ENCODE results near the gene LRRFIP1. TPM values are rescaled to one million over a fixed set of nuclear protein-coding genes. Genes with fewer than 3 reads are reported as not detected.

Gene LRRFIP1
- total and polyA plus RNA-seq, 8 donors, result 18.4 to 55.0 (median 31.7) TPM

- TF ChIP-seq CTCF (IDR thresholded peaks at IDR 0.05), result no peak
- DNase-seq (peak in 1 of 6 donors; percentile 28), ATAC-seq (peak in 3 of 4 donors; percentile 30 to 58 (median 49)), FAIRE-seq (no peak)
- H3K27ac ChIP-seq, result peak overlapping the region in 1 of 4 donors; percentile 16
- peak overlapping the region; percentile 40 to 79 (median 65) for H3K4me3 ChIP-seq
- 29% methylated on average over 14 of the region's 14 CpGs for WGBS, 2 donors
- intact Hi-C loops (cut with DNase I), result no loop called here
- peaks cover 0 to 7% (median 3%) of the 10 kb centered on the region in 3 donors for H3K4me1 ChIP-seq
- no peaks in the 10 kb centered on the region for H3K9me3 ChIP-seq
- H3K36me3 ChIP-seq, result no peaks in the 10 kb centered on the region
- H3K27me3 ChIP-seq, result no peaks in the 10 kb centered on the region
Observed at GRCh38 chr2:237628247-237629187, 1.1 kb downstream of the LRRFIP1 start.

GRCh38 chr2:237629188-237629534 lies 1.8 kb downstream of the LRRFIP1 start:
- intact Hi-C loops (cut with DNase I), result no loop called here
- 41 to 48% methylated on average over 1 of the region's 1 CpG for WGBS, 2 donors
- FAIRE-seq (no peak), DNase-seq (no peak), ATAC-seq (peak in 1 of 4 donors; percentile 12)
- H3K27ac ChIP-seq, result peak overlapping the region in 1 of 4 donors; percentile 16
- no peaks in the 10 kb centered on the region for H3K36me3 ChIP-seq
- TF ChIP-seq CTCF (IDR thresholded peaks at IDR 0.05), result no peak
- no peaks in the 10 kb centered on the region for H3K27me3 ChIP-seq
- H3K4me3 ChIP-seq, result no peak overlapping the region
- peaks cover 0 to 7% (median 3%) of the 10 kb centered on the region in 3 donors for H3K4me1 ChIP-seq
- H3K9me3 ChIP-seq, result no peaks in the 10 kb centered on the region

- TF ChIP-seq CTCF (IDR thresholded peaks at IDR 0.05), result no peak
- Histone ChIP-seq H3K27ac (no peak overlapping the region), H3K9me3 (no peaks in the 10 kb centered on the region), H3K4me3 (no peak overlapping the region), H3K4me1 (peaks cover 0 to 7% (median 3%) of the 10 kb centered on the region in 3 donors), H3K36me3 (no peaks in the 10 kb centered on the region), H3K27me3 (no peaks in the 10 kb centered on the region)
- FAIRE-seq, result no peak
- intact Hi-C loops (cut with DNase I), result no loop called here
- WGBS, 2 donors, result 60 to 79% methylated on average over 8 of the region's 8 CpGs
- DNase-seq, result no peak
- ATAC-seq, result no peak
Observed at GRCh38 chr2:237629739-237630138, 2.4 kb downstream of the LRRFIP1 start.

GRCh38 chr2:237630216-237631000 lies 3.0 kb downstream of the LRRFIP1 start:
- Histone ChIP-seq H3K9me3 (no peaks in the 10 kb centered on the region), H3K27ac (no peak overlapping the region), H3K4me3 (no peak overlapping the region), H3K36me3 (no peaks in the 10 kb centered on the region), H3K27me3 (no peaks in the 10 kb centered on the region), H3K4me1 (peaks cover 0 to 7% (median 3%) of the 10 kb centered on the region in 3 donors)
- FAIRE-seq, result no peak
- no peak for ATAC-seq
- TF ChIP-seq CTCF (IDR thresholded peaks at IDR 0.05), result no peak
- DNase-seq, result no peak
- 74 to 86% methylated on average over 12 of the region's 12 CpGs for WGBS, 2 donors
- intact Hi-C loops (cut with DNase I), result no loop called here

Data from pancreas (tissue), 10 donors.